Hepatocyte (in vitro differentiated cells): ENCODE measurements around the gene LEF1.

Experiments used
- EZH2 ChIP-seq: fragments of 200-600 bp; sonication (generic); IDR thresholded peaks from 2 replicates; pipeline ENCODE4 v1.6.1; 2016; ENCODE audit warnings: antibody characterized with exemption, mild to moderate bottlenecking, borderline replicate concordance
- TF ChIP-seq, protein P1 (sequence below): fragments of 200-600 bp; sonication (generic); IDR thresholded peaks from 2 replicates; pipeline ENCODE4 v1.5.1; 2016; ENCODE audit warnings: antibody characterized with exemption, mild to moderate bottlenecking; ENCODE audit not compliant: poor library complexity

- TF ChIP-seq, protein P1, sequence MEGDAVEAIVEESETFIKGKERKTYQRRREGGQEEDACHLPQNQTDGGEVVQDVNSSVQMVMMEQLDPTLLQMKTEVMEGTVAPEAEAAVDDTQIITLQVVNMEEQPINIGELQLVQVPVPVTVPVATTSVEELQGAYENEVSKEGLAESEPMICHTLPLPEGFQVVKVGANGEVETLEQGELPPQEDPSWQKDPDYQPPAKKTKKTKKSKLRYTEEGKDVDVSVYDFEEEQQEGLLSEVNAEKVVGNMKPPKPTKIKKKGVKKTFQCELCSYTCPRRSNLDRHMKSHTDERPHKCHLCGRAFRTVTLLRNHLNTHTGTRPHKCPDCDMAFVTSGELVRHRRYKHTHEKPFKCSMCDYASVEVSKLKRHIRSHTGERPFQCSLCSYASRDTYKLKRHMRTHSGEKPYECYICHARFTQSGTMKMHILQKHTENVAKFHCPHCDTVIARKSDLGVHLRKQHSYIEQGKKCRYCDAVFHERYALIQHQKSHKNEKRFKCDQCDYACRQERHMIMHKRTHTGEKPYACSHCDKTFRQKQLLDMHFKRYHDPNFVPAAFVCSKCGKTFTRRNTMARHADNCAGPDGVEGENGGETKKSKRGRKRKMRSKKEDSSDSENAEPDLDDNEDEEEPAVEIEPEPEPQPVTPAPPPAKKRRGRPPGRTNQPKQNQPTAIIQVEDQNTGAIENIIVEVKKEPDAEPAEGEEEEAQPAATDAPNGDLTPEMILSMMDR: no peak
- peak; percentile 66 for TF ChIP-seq EZH2
Measured at GRCh38 chr4:108168671-108169523, at the start of gene LEF1.
